HL-60 (cell line): Measurements from ENCODE around the gene CAVIN3.

ENCODE experiments used
- DNase-seq, 2 experiments: peaks; one replicate each; pipeline ENCODE4 v3.0.0-alpha.2; 2010 to 2020; ENCODE audit warnings: low read depth in 1 of 2, low spot score in 1 of 2
- H3K27ac ChIP-seq: fragments of 250-450 bp; sonication (Bioruptor Pico); replicated peaks from 2 replicates; pipeline ENCODE4 v1.5.1; 2020; ENCODE audit warnings: mild to moderate bottlenecking, moderate library complexity
- H3K27me3 ChIP-seq: fragments of 250-450 bp; sonication (Bioruptor Pico); 2 replicates; pipeline ENCODE4 v1.5.1; 2021; ENCODE audit warnings: mild to moderate bottlenecking, moderate library complexity; ENCODE audit not compliant: insufficient read depth, poor library complexity, severe bottlenecking
- H3K4me3 ChIP-seq: replicated peaks from 2 replicates; pipeline ENCODE4 v1.5.1; 2011; ENCODE audit warnings: mild to moderate bottlenecking, control low read depth, low read length; ENCODE audit not compliant: insufficient read depth
- GABPA ChIP-seq: IDR thresholded peaks from 2 replicates; pipeline ENCODE4 v1.6.1; 2012; ENCODE audit warnings: low read depth
- POLR2AphosphoS5 ChIP-seq: IDR thresholded peaks from 2 replicates; pipeline ENCODE4 v1.6.1; 2012; ENCODE audit warnings: low read depth
- SPI1 ChIP-seq: IDR thresholded peaks from 2 replicates; pipeline ENCODE4 v1.6.1; 2012; ENCODE audit warnings: low read depth, mild to moderate bottlenecking, borderline replicate concordance
- TF ChIP-seq, protein P1 (sequence below): IDR thresholded peaks from one replicate; pipeline ENCODE4 v1.5.1; 2011; ENCODE audit warnings: low read length, control low read depth, inconsistent platforms; ENCODE audit not compliant: insufficient read depth
- TF ChIP-seq, protein P2 (sequence below): IDR thresholded peaks from 2 replicates; pipeline ENCODE4 v1.6.1; 2012; ENCODE audit warnings: low read depth; ENCODE audit not compliant: insufficient replicate concordance

CAVIN3 gene

DNA sequence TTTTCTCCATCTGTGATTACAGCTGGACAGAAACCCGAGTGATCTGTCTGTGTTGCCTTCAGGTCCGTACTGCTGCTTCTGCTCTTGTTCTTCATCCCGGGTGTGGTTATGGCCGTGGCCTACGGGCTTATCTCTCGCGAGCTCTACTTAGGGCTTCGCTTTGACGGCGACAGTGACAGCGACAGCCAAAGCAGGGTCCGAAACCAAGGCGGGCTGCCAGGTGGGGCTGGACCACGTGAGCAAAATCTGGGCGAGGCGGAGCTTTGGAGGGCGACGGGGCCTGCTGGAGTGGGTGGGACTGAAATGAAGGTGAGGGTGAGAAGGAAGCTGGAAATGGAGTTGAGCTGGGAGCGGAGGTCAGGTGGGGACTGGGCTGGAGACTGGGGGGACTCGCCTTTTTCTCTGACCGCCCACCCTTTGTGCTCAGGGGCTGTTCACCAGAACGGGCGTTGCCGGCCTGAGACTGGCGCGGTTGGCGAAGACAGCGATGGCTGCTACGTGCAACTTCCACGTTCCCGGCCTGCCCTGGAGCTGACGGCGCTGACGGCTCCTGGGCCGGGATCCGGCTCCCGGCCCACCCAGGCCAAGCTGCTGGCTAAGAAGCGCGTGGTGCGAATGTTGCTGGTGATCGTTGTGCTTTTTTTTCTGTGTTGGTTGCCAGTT is 49.6 kb downstream of the CAVIN3 start:
- no peak overlapping the region for H3K27ac ChIP-seq
- H3K27me3 ChIP-seq: no peaks in the 10 kb centered on the region
- H3K4me3 ChIP-seq: no peak overlapping the region
- TF ChIP-seq GABPA (no peak), POLR2AphosphoS5 (no peak), SPI1 (no peak)
- TF ChIP-seq, protein P1, sequence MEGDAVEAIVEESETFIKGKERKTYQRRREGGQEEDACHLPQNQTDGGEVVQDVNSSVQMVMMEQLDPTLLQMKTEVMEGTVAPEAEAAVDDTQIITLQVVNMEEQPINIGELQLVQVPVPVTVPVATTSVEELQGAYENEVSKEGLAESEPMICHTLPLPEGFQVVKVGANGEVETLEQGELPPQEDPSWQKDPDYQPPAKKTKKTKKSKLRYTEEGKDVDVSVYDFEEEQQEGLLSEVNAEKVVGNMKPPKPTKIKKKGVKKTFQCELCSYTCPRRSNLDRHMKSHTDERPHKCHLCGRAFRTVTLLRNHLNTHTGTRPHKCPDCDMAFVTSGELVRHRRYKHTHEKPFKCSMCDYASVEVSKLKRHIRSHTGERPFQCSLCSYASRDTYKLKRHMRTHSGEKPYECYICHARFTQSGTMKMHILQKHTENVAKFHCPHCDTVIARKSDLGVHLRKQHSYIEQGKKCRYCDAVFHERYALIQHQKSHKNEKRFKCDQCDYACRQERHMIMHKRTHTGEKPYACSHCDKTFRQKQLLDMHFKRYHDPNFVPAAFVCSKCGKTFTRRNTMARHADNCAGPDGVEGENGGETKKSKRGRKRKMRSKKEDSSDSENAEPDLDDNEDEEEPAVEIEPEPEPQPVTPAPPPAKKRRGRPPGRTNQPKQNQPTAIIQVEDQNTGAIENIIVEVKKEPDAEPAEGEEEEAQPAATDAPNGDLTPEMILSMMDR: no peak
- TF ChIP-seq, protein P2, sequence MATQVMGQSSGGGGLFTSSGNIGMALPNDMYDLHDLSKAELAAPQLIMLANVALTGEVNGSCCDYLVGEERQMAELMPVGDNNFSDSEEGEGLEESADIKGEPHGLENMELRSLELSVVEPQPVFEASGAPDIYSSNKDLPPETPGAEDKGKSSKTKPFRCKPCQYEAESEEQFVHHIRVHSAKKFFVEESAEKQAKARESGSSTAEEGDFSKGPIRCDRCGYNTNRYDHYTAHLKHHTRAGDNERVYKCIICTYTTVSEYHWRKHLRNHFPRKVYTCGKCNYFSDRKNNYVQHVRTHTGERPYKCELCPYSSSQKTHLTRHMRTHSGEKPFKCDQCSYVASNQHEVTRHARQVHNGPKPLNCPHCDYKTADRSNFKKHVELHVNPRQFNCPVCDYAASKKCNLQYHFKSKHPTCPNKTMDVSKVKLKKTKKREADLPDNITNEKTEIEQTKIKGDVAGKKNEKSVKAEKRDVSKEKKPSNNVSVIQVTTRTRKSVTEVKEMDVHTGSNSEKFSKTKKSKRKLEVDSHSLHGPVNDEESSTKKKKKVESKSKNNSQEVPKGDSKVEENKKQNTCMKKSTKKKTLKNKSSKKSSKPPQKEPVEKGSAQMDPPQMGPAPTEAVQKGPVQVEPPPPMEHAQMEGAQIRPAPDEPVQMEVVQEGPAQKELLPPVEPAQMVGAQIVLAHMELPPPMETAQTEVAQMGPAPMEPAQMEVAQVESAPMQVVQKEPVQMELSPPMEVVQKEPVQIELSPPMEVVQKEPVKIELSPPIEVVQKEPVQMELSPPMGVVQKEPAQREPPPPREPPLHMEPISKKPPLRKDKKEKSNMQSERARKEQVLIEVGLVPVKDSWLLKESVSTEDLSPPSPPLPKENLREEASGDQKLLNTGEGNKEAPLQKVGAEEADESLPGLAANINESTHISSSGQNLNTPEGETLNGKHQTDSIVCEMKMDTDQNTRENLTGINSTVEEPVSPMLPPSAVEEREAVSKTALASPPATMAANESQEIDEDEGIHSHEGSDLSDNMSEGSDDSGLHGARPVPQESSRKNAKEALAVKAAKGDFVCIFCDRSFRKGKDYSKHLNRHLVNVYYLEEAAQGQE: no peak
- DNase-seq: no peak

DNA sequence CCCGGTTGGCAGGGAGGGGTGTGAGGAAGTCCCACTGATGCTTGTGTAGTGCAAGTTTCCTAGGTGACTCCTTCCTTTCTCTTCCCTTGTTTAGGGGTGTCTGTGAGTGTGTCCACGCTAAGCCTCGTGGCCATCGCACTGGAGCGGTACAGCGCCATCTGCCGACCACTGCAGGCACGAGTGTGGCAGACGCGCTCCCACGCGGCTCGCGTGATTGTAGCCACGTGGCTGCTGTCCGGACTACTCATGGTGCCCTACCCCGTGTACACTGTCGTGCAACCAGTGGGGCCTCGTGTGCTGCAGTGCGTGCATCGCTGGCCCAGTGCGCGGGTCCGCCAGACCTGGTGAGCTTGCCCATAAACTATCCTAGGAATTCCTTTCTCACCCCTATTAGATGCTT is 50.3 kb downstream of the CAVIN3 start:
- H3K27me3 ChIP-seq: no peaks in the 10 kb centered on the region
- DNase-seq: no peak
- TF ChIP-seq GABPA: no peak
- TF ChIP-seq POLR2AphosphoS5: no peak
- no peak for TF ChIP-seq SPI1
- TF ChIP-seq, protein P2: no peak
- TF ChIP-seq, protein P1: no peak
- no peak overlapping the region for H3K27ac ChIP-seq
- H3K4me3 ChIP-seq: no peak overlapping the region
